ENCODE measurements around the gene CHRNB2.

Gene CHRNB2

DNA sequence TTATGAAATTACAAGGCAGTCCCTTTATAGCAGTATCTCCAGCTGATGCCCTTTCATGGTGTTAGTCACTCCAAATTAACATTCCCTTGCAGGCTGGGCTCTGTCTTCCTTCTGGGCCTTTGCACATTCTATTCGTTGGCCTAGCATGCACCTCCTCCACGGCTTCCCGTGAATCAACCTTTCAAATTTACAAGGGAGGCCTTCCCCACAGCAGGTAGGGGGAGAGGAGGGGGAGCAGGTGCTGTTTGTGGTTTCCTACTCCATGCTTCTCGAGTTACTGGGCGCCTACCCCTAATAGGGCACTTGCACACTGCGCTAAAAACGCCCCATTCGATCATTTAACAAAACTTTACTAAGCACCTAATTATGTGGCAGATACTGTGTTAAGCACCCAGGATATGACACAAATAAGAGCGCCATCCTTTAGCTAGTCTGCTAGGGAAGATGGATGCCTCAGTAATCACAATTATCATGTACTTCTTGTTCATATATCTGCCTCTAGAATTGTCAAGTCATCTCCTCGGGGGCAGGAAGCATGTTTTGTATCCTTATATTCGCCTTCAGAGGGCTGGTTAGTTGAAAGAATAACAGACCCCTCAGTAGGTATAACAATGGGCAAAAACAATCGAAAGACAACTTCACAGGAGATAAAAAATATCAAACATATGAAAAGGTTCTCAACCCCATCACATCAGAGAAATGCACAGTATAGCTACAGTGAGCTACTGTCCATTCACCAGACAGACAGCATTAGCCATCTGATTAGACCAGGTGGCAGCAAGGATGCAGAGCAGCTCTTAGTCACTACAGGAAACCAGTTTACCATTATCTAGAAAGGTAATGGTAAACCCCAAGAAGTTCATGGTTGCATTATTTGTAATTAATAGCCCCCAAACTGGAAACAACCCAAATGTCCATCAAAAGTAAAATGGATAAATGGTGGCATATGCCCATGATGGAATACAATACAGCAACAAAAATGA, 42.1 kb downstream of the CHRNB2 start:
- DNase-seq (ENCODE audit: low read depth in 2 of 2), result no peak

- DNase-seq (ENCODE audit: low read depth in 2 of 2), result no peak
Measured at GRCh38 chr1:154611150-154611862, 43.7 kb downstream of the CHRNB2 start.

- no peak for DNase-seq (ENCODE audit: low read depth in 2 of 2)
Measured at GRCh38 chr1:154614247-154614646, 46.7 kb downstream of the CHRNB2 start.

DNA sequence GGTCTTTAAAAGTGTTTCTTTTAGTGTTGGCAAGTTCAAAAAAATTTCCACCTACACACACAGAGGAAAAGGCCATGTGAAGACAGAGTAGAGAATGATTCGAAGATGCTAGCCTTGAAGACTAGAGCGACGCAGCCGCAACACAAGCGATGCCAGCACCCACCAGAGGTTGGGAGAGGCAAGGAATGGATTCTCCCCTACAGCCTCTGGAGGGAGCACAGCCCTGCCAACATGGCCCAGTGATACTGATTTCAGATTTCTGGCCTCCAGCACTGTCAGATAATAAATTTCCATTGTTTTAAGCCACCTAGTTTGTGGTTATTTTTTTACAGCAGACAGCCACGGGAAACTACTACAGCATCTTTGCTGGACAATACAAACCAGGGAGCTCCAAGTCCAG, 47.3 kb downstream of the CHRNB2 start:
- no peak for DNase-seq (ENCODE audit: low read depth in 2 of 2)

DNA sequence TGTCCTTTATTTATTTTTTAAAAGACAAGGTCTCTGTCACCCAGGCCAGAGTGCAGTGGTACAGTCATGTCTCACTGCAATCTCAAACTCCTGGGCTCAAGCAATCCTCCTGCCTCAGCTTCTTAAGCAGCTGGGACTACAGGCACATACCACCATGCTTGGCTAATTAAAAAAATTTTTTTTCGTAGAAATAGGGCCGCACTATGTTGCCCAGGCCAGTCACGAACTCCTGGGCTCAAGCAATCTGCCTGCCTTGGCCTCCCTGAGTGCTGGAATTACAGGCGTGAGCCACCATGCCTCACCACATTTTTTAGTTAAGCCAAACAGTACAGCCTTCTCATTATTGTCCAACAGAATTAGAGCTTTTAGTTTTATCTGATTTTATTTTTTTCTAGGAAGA, 47.8 kb downstream of the CHRNB2 start:
- DNase-seq (ENCODE audit: low read depth in 2 of 2), result no peak

DNA sequence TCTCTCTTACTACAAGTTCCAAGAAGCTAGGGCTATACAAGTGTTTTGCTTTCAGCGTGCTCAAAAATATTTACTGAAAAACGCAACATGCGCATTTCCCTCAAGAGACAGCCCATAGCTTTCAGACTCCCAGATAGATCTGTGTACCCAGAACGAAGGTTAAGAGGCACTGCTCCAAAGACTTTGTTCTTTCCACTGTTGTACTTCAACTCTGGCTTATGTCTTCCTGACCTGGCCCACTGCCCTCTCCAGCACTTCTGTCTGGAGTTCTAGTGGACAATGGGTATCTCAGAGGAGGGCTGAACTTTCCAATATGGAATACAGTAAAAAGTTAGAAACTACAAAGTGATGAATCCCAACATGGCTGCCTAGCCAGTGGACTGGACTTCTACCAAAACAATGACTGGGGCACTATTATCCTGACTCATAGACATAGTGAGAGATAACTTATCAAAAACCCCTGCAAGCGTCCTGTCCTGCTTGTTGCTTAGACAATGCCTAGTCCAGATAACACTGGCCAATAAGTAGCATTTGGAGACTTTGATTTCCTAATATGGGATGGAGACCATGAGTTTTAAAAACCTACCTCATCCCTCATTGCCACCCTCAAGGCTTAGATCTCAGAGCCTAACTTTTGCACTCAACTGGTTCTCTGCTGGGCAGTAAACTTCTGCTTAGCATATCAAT, 49.2 kb downstream of the CHRNB2 start:
- no peak for DNase-seq (ENCODE audit: low read depth in 2 of 2)

DNA sequence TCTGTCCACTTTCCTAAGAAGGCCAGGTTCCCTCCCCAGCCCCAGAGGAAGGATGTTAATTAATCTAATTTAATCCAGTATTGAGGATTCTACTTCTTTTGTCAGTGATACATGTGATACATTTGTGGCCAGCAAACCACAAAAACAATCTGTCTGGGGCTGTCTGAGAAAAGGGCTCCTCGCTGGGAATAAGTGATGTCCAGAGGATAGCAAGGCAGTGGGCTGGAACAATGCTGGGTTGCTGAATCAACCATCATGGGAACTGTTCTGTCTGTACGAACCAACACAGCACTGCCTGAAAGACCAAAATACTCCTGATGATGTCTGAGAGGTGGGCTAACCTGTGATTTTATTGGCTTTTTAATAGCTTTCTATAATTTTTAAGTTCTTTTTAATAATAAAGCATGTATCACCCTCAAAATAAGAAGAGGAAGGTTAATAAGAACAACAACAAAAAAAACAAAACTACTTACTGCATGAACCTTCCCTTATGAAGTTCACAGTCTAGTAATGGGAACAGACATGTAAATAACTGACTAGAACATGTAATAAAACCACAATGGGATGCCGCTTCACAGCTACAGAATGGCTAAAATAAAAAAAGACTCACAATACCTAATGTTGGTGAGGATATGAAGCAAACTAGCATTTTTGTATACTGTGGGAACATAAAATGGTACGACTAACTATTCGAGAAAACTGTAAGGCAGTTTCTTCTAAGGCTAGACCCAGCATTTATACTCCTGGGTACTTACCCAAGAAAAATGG, 51.8 kb downstream of the CHRNB2 start:
- no peak for DNase-seq (ENCODE audit: low read depth in 2 of 2)

DNA sequence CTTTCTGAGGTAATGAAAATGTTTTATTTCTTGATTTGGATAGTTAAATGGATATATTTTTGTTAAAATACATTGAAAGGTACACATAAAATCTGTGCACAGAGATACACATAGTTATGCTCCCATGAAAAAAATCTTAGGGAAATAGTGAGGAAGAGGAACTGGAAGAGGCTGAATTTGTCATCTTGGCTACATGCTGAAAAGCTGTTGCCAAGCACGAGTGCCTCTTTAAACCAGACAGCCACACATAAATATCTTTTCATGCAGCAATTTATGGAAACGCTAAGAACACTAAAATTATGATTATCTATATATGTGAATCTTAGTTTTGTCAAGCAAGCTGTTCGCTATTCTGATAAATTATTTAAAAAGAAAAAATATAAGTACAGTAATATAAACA, 53.2 kb downstream of the CHRNB2 start:
- DNase-seq (ENCODE audit: low read depth in 2 of 2), result no peak

GRCh38 chr1:154621875-154622274, 54.3 kb downstream of the CHRNB2 start:
- no peak for DNase-seq (ENCODE audit: low read depth in 2 of 2)

DNA sequence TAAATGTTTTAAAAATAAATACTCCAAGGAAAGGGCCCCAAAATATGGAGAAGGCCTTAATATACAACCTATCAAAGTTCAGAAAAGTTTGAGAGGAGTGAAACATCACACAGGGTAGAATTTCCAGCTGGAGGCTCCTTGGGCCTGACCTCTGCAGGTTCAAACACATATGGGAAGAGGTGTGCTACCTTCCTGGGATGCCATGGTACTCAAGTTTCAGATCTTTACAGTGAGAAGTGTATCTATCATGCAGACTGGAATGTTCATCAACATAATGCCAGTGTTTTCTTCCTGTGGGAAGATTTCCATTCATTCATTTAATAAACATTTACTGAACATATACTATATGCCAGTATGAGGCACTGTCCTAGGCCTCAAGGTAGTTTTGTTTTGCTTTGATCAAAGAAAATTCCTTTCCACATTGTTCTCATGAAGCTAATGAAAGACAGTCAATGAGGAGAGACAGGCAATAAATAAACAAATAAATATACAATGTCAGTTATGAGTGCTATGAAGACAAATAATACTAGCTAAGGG, 55.0 kb downstream of the CHRNB2 start:
- DNase-seq (ENCODE audit: low read depth in 2 of 2), result no peak

DNA sequence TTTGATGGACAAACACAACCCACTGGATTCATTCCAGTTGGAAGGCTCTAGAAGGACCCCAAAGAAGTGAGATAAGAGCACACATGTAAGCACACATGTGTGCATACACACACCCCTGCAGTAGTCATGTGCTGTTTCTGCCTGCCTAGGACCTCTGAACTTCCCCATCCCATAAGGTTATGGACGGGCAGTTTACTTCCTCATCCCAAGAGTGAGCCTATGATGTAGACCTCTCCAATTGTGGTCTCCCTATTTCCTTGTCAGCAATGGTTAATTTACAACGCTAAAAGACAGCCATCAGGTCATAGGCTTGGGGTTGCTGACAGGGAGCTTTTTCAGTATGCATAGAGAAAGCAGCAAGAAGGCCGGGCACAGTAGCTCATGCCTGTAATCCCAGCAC, 55.8 kb downstream of the CHRNB2 start:
- no peak for DNase-seq (ENCODE audit: low read depth in 2 of 2)

- no peak for DNase-seq (ENCODE audit: low read depth in 2 of 2)
Measured at GRCh38 chr1:154624746-154625643, 57.4 kb downstream of the CHRNB2 start.

DNA sequence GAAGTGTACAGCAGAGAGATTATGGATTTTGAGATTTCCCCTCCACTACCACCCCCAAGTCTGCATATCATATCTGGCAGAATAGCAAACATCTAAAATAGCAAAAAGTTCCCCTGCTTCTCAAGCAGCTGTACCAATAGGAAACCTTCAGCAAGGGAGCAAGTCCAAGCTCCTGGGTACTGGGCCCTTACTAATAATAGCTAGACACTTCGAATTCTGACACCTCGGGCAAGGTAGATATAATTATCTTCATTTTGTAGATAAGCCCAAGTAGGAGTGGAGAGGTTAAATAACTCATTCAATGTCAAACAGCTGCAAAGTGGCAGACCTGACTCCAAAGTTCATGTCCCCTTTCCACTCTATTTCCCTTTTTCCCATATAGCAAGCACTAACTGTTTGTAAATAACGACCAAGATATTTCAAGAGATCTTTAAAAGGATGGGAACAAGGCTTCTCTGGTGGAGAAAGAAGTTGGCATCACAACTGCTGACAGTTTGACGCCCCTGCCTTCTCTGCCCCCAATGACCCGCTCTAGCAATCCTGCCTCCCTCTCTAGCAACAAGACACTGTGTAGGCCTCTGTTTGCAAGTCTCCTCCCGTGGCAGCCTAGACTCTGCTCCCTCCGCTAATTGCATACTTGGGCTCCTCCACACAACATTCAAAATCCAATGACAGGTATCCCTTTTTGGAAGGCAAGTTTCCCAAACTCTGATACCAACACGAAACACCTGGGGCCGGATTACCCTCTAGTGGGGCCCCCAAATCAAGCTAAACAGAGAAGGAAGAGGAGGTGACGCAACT, 59.1 kb downstream of the CHRNB2 start:
- DNase-seq (ENCODE audit: low read depth in 2 of 2), result no peak

DNA sequence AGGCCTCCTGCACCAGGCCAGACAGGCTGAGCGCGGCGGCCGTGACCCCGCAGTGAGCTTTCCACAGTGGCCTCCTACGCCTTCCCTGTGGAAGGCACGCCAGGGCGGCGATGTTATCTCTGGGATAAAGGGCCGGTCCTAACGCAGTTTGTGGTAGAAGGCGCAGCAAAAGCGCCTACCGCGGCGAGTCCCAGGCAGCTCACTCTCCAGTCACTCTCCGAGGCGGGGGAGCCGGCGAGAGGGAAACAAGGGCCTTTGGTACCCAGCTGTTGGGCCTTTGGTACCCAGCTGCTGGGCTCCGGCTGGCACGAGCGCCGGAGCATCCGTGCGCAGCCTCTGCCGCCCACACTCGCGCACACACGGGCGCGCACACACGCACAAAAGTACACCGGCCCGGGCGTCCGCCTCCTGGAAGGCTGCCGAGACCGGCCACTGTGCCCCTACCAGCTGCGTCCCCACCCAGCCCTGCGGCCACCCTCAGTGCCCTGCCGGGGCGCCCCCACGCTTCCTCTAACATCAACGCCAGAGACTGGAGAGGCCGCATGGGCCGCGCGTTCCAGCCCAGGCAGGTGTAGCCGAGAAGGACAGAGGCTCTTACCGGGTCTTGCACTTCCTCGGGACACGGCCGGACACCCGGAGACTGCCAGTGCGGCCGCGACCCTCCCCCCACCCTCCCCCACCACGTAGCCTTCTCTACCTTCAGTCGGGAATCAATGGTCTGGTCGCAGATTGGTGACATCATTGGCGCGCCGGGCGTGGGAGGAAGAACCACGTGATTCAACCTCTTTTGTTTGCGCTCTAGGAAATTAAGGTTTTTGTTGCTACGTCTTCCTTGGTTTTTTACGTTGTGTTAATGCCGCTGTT, 59.9 kb downstream of the CHRNB2 start:
- peak; percentile 87 to 91 for DNase-seq (ENCODE audit: low read depth in 2 of 2)

DNA sequence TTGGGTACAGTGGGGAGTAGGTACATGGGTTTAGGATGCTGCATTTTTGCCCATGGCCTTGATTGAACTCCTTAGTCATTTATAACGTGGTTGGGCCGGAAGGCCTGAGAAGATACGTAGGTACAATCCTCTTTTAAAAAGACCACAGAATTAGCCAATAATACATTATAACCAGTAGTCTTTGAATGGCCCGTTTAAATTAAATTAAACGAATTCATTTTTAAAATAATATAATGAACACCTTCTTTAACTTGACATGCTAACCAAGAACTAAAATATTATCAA, 60.5 kb downstream of the CHRNB2 start:
- no peak for DNase-seq (ENCODE audit: low read depth in 2 of 2)

DNA sequence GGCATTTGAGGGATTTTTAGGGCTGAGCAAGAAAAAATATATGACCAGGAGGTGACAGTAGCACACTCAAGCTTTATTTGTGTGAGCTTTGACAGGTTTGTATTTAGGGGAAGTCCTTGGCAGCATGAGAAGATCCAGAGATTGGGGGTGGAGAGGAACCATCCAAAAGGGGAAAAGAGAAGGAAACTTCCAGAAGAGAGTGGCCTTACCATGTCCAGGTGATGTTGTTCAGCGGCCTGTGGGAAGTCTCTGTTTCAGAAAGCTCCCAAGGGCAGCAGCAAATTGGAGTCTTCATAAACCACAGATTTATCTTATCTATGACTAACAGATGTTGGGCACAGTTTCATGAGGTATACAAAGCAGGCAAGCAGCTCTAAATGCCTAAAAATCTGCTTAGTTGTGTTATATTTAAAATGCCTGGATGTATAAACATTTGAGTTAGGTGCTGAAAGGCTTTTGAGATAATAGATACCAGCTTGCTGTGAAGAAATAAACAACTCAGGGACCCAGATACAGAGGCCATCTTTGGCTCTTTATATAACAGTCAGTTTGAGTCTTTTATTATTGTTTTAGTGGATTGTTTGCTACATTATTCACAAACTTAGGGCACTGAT, 61.6 kb downstream of the CHRNB2 start:
- no peak for DNase-seq (ENCODE audit: low read depth in 2 of 2)
